Measurements from ENCODE around the gene GRK5. TPM values are rescaled to one million over a fixed set of nuclear protein-coding genes. Genes with fewer than 3 reads are reported as not detected.

GRK5 gene
- total RNA-seq, 1 donor from 2014 or later: 2.8 TPM

GRCh38 chr10:119250641-119251314 is 43.4 kb downstream of the GRK5 start:
- Histone ChIP-seq H3K4me3 (ENCODE audit: low read depth, low read length) (no peak overlapping the region), H3K36me3 (ENCODE audit: control insufficient read depth, insufficient read depth, low read length) (no peaks in the 10 kb centered on the region), H3K27me3 (ENCODE audit: control insufficient read depth, insufficient read depth, low read length) (no peaks in the 10 kb centered on the region)
- TF ChIP-seq, protein P1, sequence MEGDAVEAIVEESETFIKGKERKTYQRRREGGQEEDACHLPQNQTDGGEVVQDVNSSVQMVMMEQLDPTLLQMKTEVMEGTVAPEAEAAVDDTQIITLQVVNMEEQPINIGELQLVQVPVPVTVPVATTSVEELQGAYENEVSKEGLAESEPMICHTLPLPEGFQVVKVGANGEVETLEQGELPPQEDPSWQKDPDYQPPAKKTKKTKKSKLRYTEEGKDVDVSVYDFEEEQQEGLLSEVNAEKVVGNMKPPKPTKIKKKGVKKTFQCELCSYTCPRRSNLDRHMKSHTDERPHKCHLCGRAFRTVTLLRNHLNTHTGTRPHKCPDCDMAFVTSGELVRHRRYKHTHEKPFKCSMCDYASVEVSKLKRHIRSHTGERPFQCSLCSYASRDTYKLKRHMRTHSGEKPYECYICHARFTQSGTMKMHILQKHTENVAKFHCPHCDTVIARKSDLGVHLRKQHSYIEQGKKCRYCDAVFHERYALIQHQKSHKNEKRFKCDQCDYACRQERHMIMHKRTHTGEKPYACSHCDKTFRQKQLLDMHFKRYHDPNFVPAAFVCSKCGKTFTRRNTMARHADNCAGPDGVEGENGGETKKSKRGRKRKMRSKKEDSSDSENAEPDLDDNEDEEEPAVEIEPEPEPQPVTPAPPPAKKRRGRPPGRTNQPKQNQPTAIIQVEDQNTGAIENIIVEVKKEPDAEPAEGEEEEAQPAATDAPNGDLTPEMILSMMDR (IDR thresholded peaks at IDR 0.05; ENCODE audit: insufficient read depth, low read length, poor library complexity, severe bottlenecking): no peak
- no peak for DNase-seq (ENCODE audit: low read depth)

GRCh38 chr10:119251315-119251708 is 43.9 kb downstream of the GRK5 start:
- Histone ChIP-seq H3K4me3 (ENCODE audit: low read depth, low read length) (no peak overlapping the region), H3K36me3 (ENCODE audit: control insufficient read depth, insufficient read depth, low read length) (no peaks in the 10 kb centered on the region), H3K27me3 (ENCODE audit: control insufficient read depth, insufficient read depth, low read length) (no peaks in the 10 kb centered on the region)
- DNase-seq (ENCODE audit: low read depth): no peak
- TF ChIP-seq, protein P1 (IDR thresholded peaks at IDR 0.05; ENCODE audit: insufficient read depth, low read length, poor library complexity, severe bottlenecking): no peak

DNA sequence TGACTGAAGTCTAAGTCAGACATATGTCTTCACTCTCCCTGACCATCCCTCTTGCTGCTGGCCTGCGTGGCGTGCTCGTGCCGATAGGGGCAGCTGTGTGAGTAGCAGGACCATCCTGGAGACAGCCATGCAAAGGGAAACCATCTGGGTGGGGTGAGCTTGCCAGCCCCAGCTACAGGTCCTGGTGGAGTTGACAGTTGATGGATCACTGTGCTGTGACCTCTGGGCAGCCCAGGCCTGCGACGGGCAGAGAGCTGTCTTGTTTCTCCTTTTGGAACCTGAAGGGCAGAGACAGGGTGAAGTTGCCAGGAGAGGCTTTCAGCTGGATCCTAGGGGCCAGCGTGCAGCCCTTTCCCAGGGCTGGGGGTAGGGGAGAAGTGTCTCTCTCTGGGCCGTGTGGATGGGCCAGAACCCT is 44.7 kb downstream of the GRK5 start:
- Histone ChIP-seq H3K27me3 (ENCODE audit: control insufficient read depth, insufficient read depth, low read length) (no peaks in the 10 kb centered on the region), H3K4me3 (ENCODE audit: low read depth, low read length) (no peak overlapping the region), H3K36me3 (ENCODE audit: control insufficient read depth, insufficient read depth, low read length) (no peaks in the 10 kb centered on the region)
- no peak for DNase-seq (ENCODE audit: low read depth)
- TF ChIP-seq, protein P1 (IDR thresholded peaks at IDR 0.05; ENCODE audit: insufficient read depth, low read length, poor library complexity, severe bottlenecking): peak; percentile 27

DNA sequence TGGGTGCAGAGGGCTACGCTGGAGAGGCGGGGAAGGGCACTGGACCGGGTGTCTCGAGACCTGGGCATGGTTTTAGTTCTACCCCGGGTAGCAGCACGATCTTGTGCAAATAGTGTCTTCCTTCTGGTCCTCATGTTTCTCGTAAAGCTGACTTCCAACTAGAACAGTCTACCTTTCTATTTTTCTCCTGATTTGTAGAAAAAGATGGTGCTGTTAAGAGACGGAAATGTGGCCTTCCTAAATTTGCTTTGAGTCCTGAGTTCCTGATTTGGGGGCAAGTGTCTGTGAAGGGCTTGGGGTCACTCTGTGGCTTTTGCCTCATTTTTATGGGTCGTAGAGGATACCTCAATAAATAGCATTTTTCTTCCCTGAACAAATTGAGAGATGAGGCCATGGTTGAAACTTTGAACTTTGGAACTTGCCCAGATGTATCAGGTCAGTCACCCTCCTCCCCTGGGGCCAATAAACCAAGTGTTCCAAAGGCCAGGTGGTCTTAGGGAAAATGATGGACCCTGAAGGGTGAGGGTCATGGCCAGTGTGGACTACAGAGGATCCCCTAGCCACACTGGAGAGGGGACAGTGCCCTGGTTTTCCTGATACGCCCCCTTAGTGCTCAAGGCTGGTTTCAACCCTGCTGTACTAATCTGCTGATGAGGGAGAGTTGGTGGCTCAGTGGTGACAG is 45.2 kb downstream of the GRK5 start:
- Histone ChIP-seq H3K36me3 (ENCODE audit: control insufficient read depth, insufficient read depth, low read length) (no peaks in the 10 kb centered on the region), H3K4me3 (ENCODE audit: low read depth, low read length) (no peak overlapping the region), H3K27me3 (ENCODE audit: control insufficient read depth, insufficient read depth, low read length) (no peaks in the 10 kb centered on the region)
- TF ChIP-seq, protein P1 (IDR thresholded peaks at IDR 0.05; ENCODE audit: insufficient read depth, low read length, poor library complexity, severe bottlenecking): no peak
- DNase-seq (ENCODE audit: low read depth): no peak

GRCh38 chr10:119253433-119254174 is 46.2 kb downstream of the GRK5 start:
- H3K4me3 ChIP-seq (ENCODE audit: low read depth, low read length): no peak overlapping the region
- peak; percentile 69 for DNase-seq (ENCODE audit: low read depth)
- H3K27me3 ChIP-seq (ENCODE audit: control insufficient read depth, insufficient read depth, low read length): no peaks in the 10 kb centered on the region
- no peaks in the 10 kb centered on the region for H3K36me3 ChIP-seq (ENCODE audit: control insufficient read depth, insufficient read depth, low read length)
- TF ChIP-seq, protein P1 (IDR thresholded peaks at IDR 0.05; ENCODE audit: insufficient read depth, low read length, poor library complexity, severe bottlenecking): no peak
